HEK293T (cell line): ENCODE results near the gene CNOT11.
"Not testable (repeated sequence)": the region's sequence is repeated elsewhere in the genome, so short reads cannot be mapped to it uniquely, and the experiment has no call there.

Experiments
- CTCF ChIA-PET: fragments of 350-600 bp; formaldehyde crosslinking; extraction: SDS; loops from one replicate; lab custom pipeline; 2021; ENCODE audit warnings: antibody characterized with exemption, inconsistent platforms; lab: Yijun Ruan, JAX
- POLR2A ChIA-PET: fragments of 350-600 bp; formaldehyde crosslinking; extraction: SDS; loops from one replicate; lab custom pipeline; 2020; ENCODE audit warnings: antibody characterized with exemption, inconsistent platforms; lab: Yijun Ruan, JAX
- DNase-seq: peaks from one replicate; pipeline ENCODE4 v3.0.0; 2012; ENCODE audit warnings: mixed read lengths; ENCODE audit errors: extremely low spot score
- ARNT ChIP-seq: fragments of 450-650 bp; IDR thresholded peaks from 2 replicates; pipeline ENCODE4 v1.6.1; 2017; ENCODE audit warnings: mild to moderate bottlenecking
- BHLHE40 ChIP-seq: fragments of 450-650 bp; IDR thresholded peaks from 2 replicates; pipeline ENCODE4 v1.6.1; 2016; ENCODE audit warnings: mild to moderate bottlenecking, moderate library complexity, borderline replicate concordance
- CTBP1 ChIP-seq: fragments of 450-650 bp; IDR thresholded peaks from 2 replicates; pipeline ENCODE4 v1.6.1; 2016; ENCODE audit warnings: borderline replicate concordance
- ELF4 ChIP-seq: fragments of 450-650 bp; IDR thresholded peaks from 2 replicates; pipeline ENCODE4 v1.6.1; 2017; ENCODE audit warnings: antibody characterized with exemption
- FOXA1 ChIP-seq: fragments of 450-650 bp; IDR thresholded peaks from 2 replicates; pipeline ENCODE4 v1.6.1; 2016; ENCODE audit warnings: mild to moderate bottlenecking
- FOXK2 ChIP-seq: fragments of 450-650 bp; IDR thresholded peaks from 2 replicates; pipeline ENCODE4 v1.6.1; 2016; ENCODE audit warnings: mild to moderate bottlenecking
- FOXM1 ChIP-seq: fragments of 450-650 bp; IDR thresholded peaks from 2 replicates; pipeline ENCODE4 v1.6.1; 2017; ENCODE audit warnings: mild to moderate bottlenecking, borderline replicate concordance
- HDGF ChIP-seq: fragments of 450-650 bp; IDR thresholded peaks from 2 replicates; pipeline ENCODE4 v1.6.1; 2017; ENCODE audit warnings: antibody characterized with exemption, borderline replicate concordance
- L3MBTL2 ChIP-seq: fragments of 450-650 bp; conservative IDR thresholded peaks from 2 replicates; pipeline ENCODE4 v1.6.1; 2016; ENCODE audit warnings: mild to moderate bottlenecking
- LEF1 ChIP-seq: fragments of 450-650 bp; IDR thresholded peaks from 2 replicates; pipeline ENCODE4 v1.6.1; 2017; ENCODE audit warnings: mild to moderate bottlenecking, borderline replicate concordance
- NFRKB ChIP-seq: fragments of 450-650 bp; IDR thresholded peaks from 2 replicates; pipeline ENCODE4 v1.6.1; 2016; ENCODE audit warnings: mild to moderate bottlenecking, moderate library complexity
- SUZ12 ChIP-seq: fragments of 450-650 bp; IDR thresholded peaks from 2 replicates; pipeline ENCODE4 v1.6.1; 2016; ENCODE audit warnings: mild to moderate bottlenecking
- TARDBP ChIP-seq: fragments of 450-650 bp; IDR thresholded peaks from 2 replicates; pipeline ENCODE4 v1.6.1; 2016
- ZNF384 ChIP-seq: fragments of 450-650 bp; IDR thresholded peaks from 2 replicates; pipeline ENCODE4 v1.6.1; 2016

CNOT11 gene

GRCh38 chr2:101310834-101311695 lies 58.4 kb downstream of the CNOT11 start:
- DNase-seq: no peak
- no peak for TF ChIP-seq FOXK2
- no peak for TF ChIP-seq FOXA1
- no peak for TF ChIP-seq ARNT
- TF ChIP-seq ZNF384: no peak
- no peak for TF ChIP-seq HDGF
- TF ChIP-seq BHLHE40: no peak
- TF ChIP-seq CTBP1: no peak
- TF ChIP-seq FOXM1: no peak
- TF ChIP-seq L3MBTL2: no peak
- TF ChIP-seq ELF4: no peak
- no peak for TF ChIP-seq LEF1
- no peak for TF ChIP-seq NFRKB
- no peak for TF ChIP-seq SUZ12
- CTCF ChIA-PET: no interaction called here
- POLR2A ChIA-PET: no interaction called here

GRCh38 chr2:101311696-101312017 lies 59.0 kb downstream of the CNOT11 start:
- ChIA-PET CTCF (no interaction called here), POLR2A (no interaction called here)

GRCh38 chr2:101316568-101316967 lies 63.9 kb downstream of the CNOT11 start:
- CTCF ChIA-PET, DNase-seq: not testable (repeated sequence)
- POLR2A ChIA-PET: interaction anchor here (1.2 kb wide), 1 partner anchor 8 kb away, joined by 3 read pairs; the partner anchor contains the start of gene RNF149

More at GRCh38 chr2:101311696-101312017, 59.0 kb downstream of the CNOT11 start:
- DNase-seq: no peak
- TF ChIP-seq HDGF (no peak), ELF4 (no peak), L3MBTL2 (no peak), CTBP1 (no peak), BHLHE40 (no peak), TARDBP (no peak), FOXM1 (no peak), FOXA1 (no peak)
